GM12865 (cell line): ENCODE measurements around the gene CCDC170.
A peak's percentile ranks its signal among the peaks of the same experiment; 100 is the strongest.
"Not testable (repeated sequence)": the region's sequence is repeated elsewhere in the genome, so short reads cannot be mapped to it uniquely, and the experiment has no call there.

Source experiments
- DNase-seq: peaks from one replicate; pipeline ENCODE4 v3.0.0; 2010; ENCODE audit warnings: low read depth
- H3K4me3 ChIP-seq: 2 replicates; pipeline ENCODE4 v1.5.1; 2011; ENCODE audit warnings: mild to moderate bottlenecking, low read depth, low read length, control low read depth
- TF ChIP-seq, protein P1 (sequence below): IDR thresholded peaks from 2 replicates; pipeline ENCODE4 v1.5.1; 2011; ENCODE audit warnings: low read length, control low read depth, low read depth, inconsistent platforms; ENCODE audit not compliant: insufficient read depth; ENCODE audit errors: missing control alignments

The CCDC170 gene, protein sequence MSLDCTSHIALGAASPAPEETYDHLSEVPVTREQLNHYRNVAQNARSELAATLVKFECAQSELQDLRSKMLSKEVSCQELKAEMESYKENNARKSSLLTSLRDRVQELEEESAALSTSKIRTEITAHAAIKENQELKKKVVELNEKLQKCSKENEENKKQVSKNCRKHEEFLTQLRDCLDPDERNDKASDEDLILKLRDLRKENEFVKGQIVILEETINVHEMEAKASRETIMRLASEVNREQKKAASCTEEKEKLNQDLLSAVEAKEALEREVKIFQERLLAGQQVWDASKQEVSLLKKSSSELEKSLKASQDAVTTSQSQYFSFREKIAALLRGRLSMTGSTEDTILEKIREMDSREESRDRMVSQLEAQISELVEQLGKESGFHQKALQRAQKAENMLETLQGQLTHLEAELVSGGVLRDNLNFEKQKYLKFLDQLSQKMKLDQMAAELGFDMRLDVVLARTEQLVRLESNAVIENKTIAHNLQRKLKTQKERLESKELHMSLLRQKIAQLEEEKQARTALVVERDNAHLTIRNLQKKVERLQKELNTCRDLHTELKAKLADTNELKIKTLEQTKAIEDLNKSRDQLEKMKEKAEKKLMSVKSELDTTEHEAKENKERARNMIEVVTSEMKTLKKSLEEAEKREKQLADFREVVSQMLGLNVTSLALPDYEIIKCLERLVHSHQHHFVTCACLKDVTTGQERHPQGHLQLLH

DNA sequence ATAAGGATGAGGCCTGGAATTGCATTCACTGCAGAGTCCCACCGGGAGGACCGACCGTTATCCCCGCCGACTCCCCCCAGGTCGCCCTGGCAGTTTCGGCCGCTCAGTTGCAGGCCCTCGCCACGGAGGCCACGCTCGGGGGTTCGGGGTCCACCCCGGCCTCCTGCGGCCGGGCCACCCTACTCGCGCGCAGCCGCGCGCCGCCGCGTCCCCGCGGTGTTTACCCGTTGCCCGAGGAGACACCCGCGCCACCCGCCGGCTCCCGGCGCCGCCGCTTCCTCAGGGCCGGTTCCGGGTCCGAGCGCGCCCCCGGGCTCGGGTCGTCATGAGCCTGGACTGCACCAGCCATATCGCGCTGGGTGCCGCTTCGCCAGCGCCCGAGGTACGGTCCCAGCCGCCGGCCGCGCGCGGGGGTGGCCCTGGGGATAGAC lies at the start of gene CCDC170:
CCDC170 (plus strand) TSS at position 214 of the 431 bp plus-strand sequence; CDS start at position 326, 112 bp downstream.
- H3K4me3 ChIP-seq = peak within 1 kb of the TSS; percentile 14; the same call in 1 of the 2 replicates
- TF ChIP-seq, protein P1, sequence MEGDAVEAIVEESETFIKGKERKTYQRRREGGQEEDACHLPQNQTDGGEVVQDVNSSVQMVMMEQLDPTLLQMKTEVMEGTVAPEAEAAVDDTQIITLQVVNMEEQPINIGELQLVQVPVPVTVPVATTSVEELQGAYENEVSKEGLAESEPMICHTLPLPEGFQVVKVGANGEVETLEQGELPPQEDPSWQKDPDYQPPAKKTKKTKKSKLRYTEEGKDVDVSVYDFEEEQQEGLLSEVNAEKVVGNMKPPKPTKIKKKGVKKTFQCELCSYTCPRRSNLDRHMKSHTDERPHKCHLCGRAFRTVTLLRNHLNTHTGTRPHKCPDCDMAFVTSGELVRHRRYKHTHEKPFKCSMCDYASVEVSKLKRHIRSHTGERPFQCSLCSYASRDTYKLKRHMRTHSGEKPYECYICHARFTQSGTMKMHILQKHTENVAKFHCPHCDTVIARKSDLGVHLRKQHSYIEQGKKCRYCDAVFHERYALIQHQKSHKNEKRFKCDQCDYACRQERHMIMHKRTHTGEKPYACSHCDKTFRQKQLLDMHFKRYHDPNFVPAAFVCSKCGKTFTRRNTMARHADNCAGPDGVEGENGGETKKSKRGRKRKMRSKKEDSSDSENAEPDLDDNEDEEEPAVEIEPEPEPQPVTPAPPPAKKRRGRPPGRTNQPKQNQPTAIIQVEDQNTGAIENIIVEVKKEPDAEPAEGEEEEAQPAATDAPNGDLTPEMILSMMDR = no peak
- DNase-seq = no peak

DNA sequence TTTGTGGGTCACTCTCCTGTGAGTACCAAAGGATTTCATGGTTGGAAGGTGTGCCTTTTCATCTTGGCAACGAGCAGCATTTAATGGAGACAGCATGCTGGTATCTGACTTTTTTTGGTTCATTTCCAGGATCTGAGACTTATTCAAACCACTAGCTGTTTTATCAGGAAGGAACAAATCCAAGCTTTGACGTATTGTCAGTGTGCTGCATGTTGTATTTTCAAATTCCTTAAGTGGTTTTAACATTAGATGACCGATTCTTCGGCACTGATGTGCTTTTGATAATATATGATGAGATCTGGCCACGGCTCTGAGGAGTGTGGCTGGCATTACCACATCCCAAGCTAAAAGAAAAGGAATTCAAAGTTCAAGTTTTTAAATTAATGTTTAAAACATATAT lies 48.3 kb upstream of the CCDC170 start:
- no peak for DNase-seq
- TF ChIP-seq, protein P1 = no peak
- H3K4me3 ChIP-seq = no peak overlapping the region

DNA sequence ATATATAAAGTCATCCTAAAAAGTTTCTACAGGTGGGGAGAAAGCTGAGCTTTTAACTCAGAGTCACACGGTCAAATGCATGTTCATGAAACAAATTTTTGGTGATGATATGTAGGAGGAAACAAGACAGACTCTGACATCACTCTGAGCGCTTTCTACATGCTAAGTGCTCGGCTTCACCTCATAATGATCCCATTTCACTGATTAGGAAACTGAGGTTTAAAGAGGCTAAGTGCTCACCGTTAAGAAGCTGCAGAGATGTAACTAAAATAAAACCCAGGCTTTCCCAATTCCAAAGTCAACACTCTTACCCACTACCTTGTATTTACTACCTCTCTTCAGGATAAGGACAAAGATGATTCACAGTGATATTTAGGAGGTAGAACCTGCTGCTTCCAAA lies 46.6 kb upstream of the CCDC170 start:
- no peak overlapping the region for H3K4me3 ChIP-seq
- TF ChIP-seq, protein P1 = no peak
- no peak for DNase-seq

DNA sequence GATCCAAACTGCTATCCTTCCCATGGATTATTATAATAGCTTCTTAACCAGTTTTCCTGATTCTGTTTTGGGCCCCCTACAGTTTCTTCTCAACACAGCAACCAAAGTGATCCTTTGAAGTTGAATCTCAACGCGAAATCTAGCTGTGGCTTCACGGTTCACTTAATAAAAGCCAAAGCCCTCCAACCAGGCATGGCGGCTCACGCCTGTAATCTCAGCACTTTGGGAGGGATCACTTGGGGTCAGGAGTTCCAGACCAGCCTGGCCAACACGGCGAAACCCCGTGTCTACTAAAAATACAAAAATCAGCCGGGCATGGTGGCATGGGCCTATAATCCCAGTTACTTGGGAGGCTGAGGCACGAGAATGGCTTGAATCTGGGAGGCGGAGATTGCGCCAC lies 45.2 kb upstream of the CCDC170 start:
- no peak for DNase-seq
- H3K4me3 ChIP-seq = no peak overlapping the region
- TF ChIP-seq, protein P1 = no peak

DNA sequence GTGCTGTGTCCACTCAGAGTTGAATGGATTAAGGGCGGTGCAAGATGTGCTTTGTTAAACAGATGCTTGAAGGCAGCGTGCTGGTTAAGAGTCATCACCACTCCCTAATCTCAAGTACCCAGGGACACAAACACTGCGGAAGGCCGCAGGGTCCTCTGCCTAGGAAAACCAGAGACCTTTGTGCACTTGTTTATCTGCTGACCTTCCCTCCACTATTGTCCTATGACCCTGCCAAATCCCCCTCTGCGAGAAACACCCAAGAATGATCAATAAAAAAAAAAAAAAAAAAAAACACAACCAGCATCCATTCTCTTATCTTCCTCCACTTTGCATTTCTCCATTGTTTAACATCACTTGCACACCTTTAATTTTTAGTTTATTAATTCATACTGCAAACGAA lies 42.9 kb upstream of the CCDC170 start:
- DNase-seq = not testable (repeated sequence)
- peak overlapping the region; percentile 69 for H3K4me3 ChIP-seq

DNA sequence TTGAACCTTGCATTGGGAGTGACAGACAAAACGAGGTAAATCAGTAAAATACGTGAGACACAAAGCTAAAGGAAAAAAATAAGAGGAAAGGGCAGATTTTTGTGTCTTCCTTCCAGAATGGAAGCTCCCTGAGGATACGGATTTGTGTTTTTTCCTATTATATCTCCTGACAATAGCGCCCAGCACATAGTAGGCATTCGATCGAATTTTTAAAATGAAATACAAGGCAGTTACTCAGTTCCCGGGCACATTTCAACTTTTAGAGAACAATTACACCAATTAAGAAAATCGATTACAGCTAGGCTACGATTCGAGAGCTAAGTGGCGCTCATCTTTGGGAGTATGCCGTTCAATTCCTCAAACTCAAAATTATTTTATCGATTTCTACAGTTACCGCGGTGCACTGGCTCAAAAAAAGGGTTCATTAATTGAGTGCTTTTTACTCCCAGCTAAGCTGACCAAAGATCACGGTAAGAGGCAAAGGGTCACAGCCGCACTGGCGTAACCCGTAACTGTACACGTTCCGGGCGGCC lies 42.3 kb upstream of the CCDC170 start:
- no peak for DNase-seq
- TF ChIP-seq, protein P1 = no peak
- peak overlapping the region; percentile 69 for H3K4me3 ChIP-seq
